Lung microvascular endothelial cell (primary cell): ENCODE results near the gene TLX3. TPM values are rescaled to one million over a fixed set of nuclear protein-coding genes. Genes with fewer than 3 reads are reported as not detected.
A peak's percentile ranks its signal among the peaks of the same experiment; 100 is the strongest.
"Not testable (repeated sequence)": the region's sequence is repeated elsewhere in the genome, so short reads cannot be mapped to it uniquely, and the experiment has no call there.

Source experiments
- DNase-seq, 2 donors: peaks; one replicate each; pipeline versions ENCODE4 v3.0.0 to v3.0.0-alpha.2; 2010; ENCODE audit warnings: low read depth in 2 of 2
- total RNA-seq: library from RNA; depleted of rRNA; stranded (reverse); fragments of >200 nt; gene quantifications from 2 replicates; pipeline ENCODE4 v1.2.1, GENCODE V29; 2014

TLX3 gene
- not detected in 2 replicates for total RNA-seq

- no peak for DNase-seq
These were observed at the start of gene TLX3 for GRCh38 chr5:171308453-171309275. TLX3 (plus strand) TSS chr5:171309248; CDS start chr5:171309366, 118 bp downstream.

- peak in 1 of 2 donors; percentile 0 for DNase-seq
These were observed 47.7 kb upstream of the TLX3 start for GRCh38 chr5:171261361-171261760.

- DNase-seq = no peak
These were observed 47.1 kb upstream of the TLX3 start for GRCh38 chr5:171261904-171262303.

- no peak for DNase-seq
These were observed 45.9 kb upstream of the TLX3 start for GRCh38 chr5:171263181-171263580.

- no peak for DNase-seq
These were observed 44.2 kb upstream of the TLX3 start for GRCh38 chr5:171264843-171265242.

GRCh38 chr5:171268700-171269620 is 40.1 kb upstream of the TLX3 start:
- DNase-seq = no peak

GRCh38 chr5:171269717-171270116 is 39.3 kb upstream of the TLX3 start:
- no peak for DNase-seq

- DNase-seq = no peak
These were observed 38.9 kb upstream of the TLX3 start for GRCh38 chr5:171270136-171270535.

- DNase-seq = no peak
These were observed 37.2 kb upstream of the TLX3 start for GRCh38 chr5:171271798-171272197.

GRCh38 chr5:171272996-171273970 is 35.8 kb upstream of the TLX3 start:
- peak in 1 of 2 donors; percentile 8 for DNase-seq

GRCh38 chr5:171275841-171276544 is 33.1 kb upstream of the TLX3 start:
- DNase-seq = no peak

- no peak for DNase-seq
These were observed 25.3 kb upstream of the TLX3 start for GRCh38 chr5:171283753-171284152.

GRCh38 chr5:171285465-171285864 is 23.6 kb upstream of the TLX3 start:
- no peak for DNase-seq

- no peak for DNase-seq
These were observed 21.0 kb upstream of the TLX3 start for GRCh38 chr5:171288066-171288465.

GRCh38 chr5:171291371-171291770 is 17.7 kb upstream of the TLX3 start:
- no peak for DNase-seq

- DNase-seq = no peak
These were observed 13.7 kb upstream of the TLX3 start for GRCh38 chr5:171295299-171295698.

- no peak for DNase-seq
These were observed 13.2 kb upstream of the TLX3 start for GRCh38 chr5:171295801-171296200.

GRCh38 chr5:171297941-171298340 is 11.1 kb upstream of the TLX3 start:
- DNase-seq = not testable (repeated sequence)

GRCh38 chr5:171299228-171299627 is 9.8 kb upstream of the TLX3 start:
- DNase-seq = no peak

- DNase-seq = no peak
These were observed 9.2 kb upstream of the TLX3 start for GRCh38 chr5:171299851-171300250.

GRCh38 chr5:171300358-171300757 is 8.7 kb upstream of the TLX3 start:
- no peak for DNase-seq
